ENCODE measurements around the gene NPM3. TPM values are rescaled to one million over a fixed set of nuclear protein-coding genes. Genes with fewer than 3 reads are reported as not detected.

Gene NPM3
- total RNA-seq, 1 donor from 2014 or later = 93.1 TPM

DNA sequence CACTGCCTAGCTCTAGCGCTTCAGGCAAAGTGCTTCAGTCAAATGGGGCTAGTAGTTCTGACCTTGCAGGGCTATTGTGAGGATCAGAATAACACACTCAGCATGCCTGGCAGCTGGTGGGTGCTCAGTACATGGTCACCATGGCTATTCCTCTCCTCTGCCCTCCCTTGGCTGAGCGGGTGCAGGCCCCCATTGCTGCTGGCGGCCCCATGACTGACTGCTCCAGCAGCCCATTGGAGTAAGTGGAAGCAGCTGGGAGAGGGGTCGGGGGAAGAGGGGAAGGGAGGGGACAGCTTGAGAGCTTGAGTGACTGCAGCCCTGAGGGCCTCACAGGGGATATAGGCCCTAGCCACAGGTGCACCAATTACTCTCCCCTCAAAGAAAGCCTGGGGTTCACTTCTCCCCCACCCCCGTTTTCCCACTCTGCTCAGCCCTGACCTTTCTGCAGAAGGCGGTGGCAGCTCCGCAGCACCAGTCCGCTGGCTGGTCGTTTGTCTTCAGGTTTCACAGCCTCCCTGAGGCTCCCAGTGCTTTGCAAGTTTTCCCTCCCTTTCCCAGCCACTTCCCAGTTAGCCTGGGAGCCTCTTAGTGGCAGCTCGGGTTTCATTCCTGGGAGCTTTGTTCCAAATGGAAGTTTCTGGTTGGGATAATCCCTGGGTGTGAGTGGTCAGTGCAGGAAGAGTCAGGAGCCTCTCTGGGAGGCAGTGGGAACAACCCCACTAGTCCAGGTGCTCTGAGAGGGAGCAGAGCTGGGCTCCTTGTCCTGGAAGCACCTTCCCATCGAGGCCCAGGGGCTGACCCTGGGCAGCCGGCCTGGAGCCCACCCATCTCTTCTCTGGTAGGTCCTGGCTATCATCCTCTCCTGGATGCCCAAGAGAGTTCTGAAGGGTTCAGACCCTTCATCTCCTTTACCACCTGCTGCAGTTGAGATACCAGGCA is 23.7 kb downstream of the NPM3 start:
- Histone ChIP-seq H2AFZ (replicated peaks) (peak overlapping the region; percentile 63), H3K27ac (peak overlapping the region; percentile 70)

DNA sequence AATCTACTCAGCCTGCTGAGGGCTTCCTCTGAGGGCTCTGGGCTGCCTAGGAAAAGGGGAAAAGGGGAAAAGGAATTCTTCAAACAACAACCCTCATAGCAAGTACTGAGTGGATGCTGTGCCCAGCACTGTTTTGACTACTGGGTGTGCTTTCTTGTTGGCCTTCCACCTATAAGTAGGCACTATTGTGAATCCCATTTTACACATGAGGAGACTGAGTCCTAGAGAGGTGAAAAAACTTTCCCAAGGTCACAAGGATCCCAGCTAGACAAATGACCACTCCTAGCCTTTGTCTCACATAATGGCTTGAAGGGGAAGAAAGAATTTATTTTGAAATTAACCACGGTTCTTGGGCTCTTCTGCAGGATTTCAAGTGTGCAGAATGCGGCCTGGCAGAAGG is 24.4 kb downstream of the NPM3 start:
- Mint-ChIP-seq H3K27ac (no peak overlapping the region), H3K4me3 (no peak overlapping the region), H3K9me3 (no peaks in the 10 kb centered on the region), H3K27me3 (ENCODE audit: insufficient read depth, low read depth) (peaks cover 23% of the 10 kb centered on the region), H3K36me3 (no peaks in the 10 kb centered on the region), H3K4me1 (peaks cover 13% of the 10 kb centered on the region)
- no peak overlapping the region for H3K27ac ChIP-seq
- no peaks in the 10 kb centered on the region for H3K36me3 ChIP-seq
- H2AFZ ChIP-seq (replicated peaks) = no peak overlapping the region
- H3F3A ChIP-seq (ENCODE audit: low read depth) = peaks cover 20% of the 10 kb centered on the region
- H4K20me1 ChIP-seq (ENCODE audit: low read depth) = no peaks in the 10 kb centered on the region
- no peak overlapping the region for H3K4me3 ChIP-seq
- H3K79me2 ChIP-seq (ENCODE audit: low read depth) = no peaks in the 10 kb centered on the region
- DNase-seq (ENCODE audit: low spot score) = no peak
- H3K9ac ChIP-seq = no peak overlapping the region
- H3K9me3 ChIP-seq (ENCODE audit: low read depth) = no peaks in the 10 kb centered on the region
- H3K27me3 ChIP-seq = no peaks in the 10 kb centered on the region
- peak overlapping the region; percentile 63 for H3K4me2 ChIP-seq
- TF ChIP-seq EZH2phosphoT487 (IDR thresholded peaks at IDR 0.05) (no peak), EZH2 (IDR thresholded peaks at IDR 0.05) (no peak)
- TF ChIP-seq, protein P1, sequence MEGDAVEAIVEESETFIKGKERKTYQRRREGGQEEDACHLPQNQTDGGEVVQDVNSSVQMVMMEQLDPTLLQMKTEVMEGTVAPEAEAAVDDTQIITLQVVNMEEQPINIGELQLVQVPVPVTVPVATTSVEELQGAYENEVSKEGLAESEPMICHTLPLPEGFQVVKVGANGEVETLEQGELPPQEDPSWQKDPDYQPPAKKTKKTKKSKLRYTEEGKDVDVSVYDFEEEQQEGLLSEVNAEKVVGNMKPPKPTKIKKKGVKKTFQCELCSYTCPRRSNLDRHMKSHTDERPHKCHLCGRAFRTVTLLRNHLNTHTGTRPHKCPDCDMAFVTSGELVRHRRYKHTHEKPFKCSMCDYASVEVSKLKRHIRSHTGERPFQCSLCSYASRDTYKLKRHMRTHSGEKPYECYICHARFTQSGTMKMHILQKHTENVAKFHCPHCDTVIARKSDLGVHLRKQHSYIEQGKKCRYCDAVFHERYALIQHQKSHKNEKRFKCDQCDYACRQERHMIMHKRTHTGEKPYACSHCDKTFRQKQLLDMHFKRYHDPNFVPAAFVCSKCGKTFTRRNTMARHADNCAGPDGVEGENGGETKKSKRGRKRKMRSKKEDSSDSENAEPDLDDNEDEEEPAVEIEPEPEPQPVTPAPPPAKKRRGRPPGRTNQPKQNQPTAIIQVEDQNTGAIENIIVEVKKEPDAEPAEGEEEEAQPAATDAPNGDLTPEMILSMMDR (IDR thresholded peaks at IDR 0.05) = no peak
- H3K4me1 ChIP-seq = peaks cover 27% of the 10 kb centered on the region

More for the DNA sequence above, 23.7 kb downstream of the NPM3 start:
- no peaks in the 10 kb centered on the region for H3K79me2 ChIP-seq (ENCODE audit: low read depth)
- Mint-ChIP-seq H3K4me3 (no peak overlapping the region), H3K4me1 (peaks cover 13% of the 10 kb centered on the region), H3K27ac (no peak overlapping the region), H3K36me3 (no peaks in the 10 kb centered on the region), H3K27me3 (ENCODE audit: insufficient read depth, low read depth) (peaks cover 19% of the 10 kb centered on the region), H3K9me3 (no peaks in the 10 kb centered on the region)
- H3K9ac ChIP-seq = no peak overlapping the region
- H3K4me2 ChIP-seq = peak overlapping the region; percentile 63
- H3F3A ChIP-seq (ENCODE audit: low read depth) = peaks cover 20% of the 10 kb centered on the region
- TF ChIP-seq, protein P1 (IDR thresholded peaks at IDR 0.05) = no peak
- no peak for TF ChIP-seq EZH2phosphoT487 (IDR thresholded peaks at IDR 0.05)
- TF ChIP-seq EZH2 (IDR thresholded peaks at IDR 0.05) = no peak
- DNase-seq (ENCODE audit: low spot score) = peak; percentile 63
- no peaks in the 10 kb centered on the region for H4K20me1 ChIP-seq (ENCODE audit: low read depth)
- H3K27me3 ChIP-seq = no peaks in the 10 kb centered on the region
- H3K9me3 ChIP-seq (ENCODE audit: low read depth) = no peaks in the 10 kb centered on the region
- H3K4me3 ChIP-seq = no peak overlapping the region
- H3K36me3 ChIP-seq = no peaks in the 10 kb centered on the region
- peaks cover 27% of the 10 kb centered on the region for H3K4me1 ChIP-seq

DNA sequence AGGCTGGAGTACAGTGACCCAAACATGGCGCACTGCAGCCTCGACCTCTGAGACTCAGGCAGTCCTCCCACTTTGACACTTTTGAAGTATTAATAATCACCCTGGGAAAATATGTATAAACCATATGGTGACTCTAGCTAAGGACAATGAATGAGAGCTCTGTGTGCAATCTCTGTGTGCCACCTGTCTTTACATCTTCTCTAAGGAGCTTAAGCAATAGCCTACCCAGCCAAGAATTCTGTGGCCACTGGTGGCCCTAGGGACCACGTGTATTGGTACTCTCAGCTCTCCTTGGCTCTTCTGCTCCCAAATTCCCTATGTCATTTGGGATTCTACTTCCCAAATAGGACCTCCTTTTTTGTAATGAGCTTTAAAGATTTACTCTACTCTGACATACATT is 31.0 kb downstream of the NPM3 start:
- Histone ChIP-seq H3K4me1 (peaks cover 22% of the 10 kb centered on the region), H3F3A (ENCODE audit: low read depth) (peaks cover 23% of the 10 kb centered on the region), H3K27me3 (no peaks in the 10 kb centered on the region), H2AFZ (replicated peaks) (no peak overlapping the region), H3K36me3 (no peaks in the 10 kb centered on the region), H3K9ac (no peak overlapping the region), H4K20me1 (ENCODE audit: low read depth) (no peaks in the 10 kb centered on the region), H3K79me2 (ENCODE audit: low read depth) (no peaks in the 10 kb centered on the region), H3K4me2 (no peak overlapping the region), H3K27ac (no peak overlapping the region), H3K4me3 (no peak overlapping the region), H3K9me3 (ENCODE audit: low read depth) (no peaks in the 10 kb centered on the region)
- H3K4me3 Mint-ChIP-seq = no peak overlapping the region
- H3K36me3 Mint-ChIP-seq = no peaks in the 10 kb centered on the region
- DNase-seq (ENCODE audit: low spot score) = no peak
- no peaks in the 10 kb centered on the region for H3K9me3 Mint-ChIP-seq
- peaks cover 22% of the 10 kb centered on the region for H3K4me1 Mint-ChIP-seq
- H3K27me3 Mint-ChIP-seq (ENCODE audit: insufficient read depth, low read depth) = peaks cover 41% of the 10 kb centered on the region
- no peak overlapping the region for H3K27ac Mint-ChIP-seq
- TF ChIP-seq EZH2 (IDR thresholded peaks at IDR 0.05) (no peak), EZH2phosphoT487 (IDR thresholded peaks at IDR 0.05) (no peak)
- TF ChIP-seq, protein P1 (IDR thresholded peaks at IDR 0.05) = no peak
